Brain microvascular endothelial cell (primary cell): Measurements from ENCODE around the gene FBXL14.

Experiments used
- DNase-seq: peaks from one replicate; pipeline ENCODE4 v3.0.0-alpha.2; 2020
- H3K27ac ChIP-seq: fragments of 250-450 bp; sonication (Bioruptor Pico); 2 replicates; pipeline ENCODE4 v1.5.1; 2020; ENCODE audit warnings: mild to moderate bottlenecking, moderate library complexity
- H3K27me3 ChIP-seq: fragments of 250-450 bp; sonication (Bioruptor Pico); replicated peaks from 2 replicates; pipeline ENCODE4 v1.5.1; 2020; ENCODE audit warnings: mild to moderate bottlenecking
- H3K36me3 ChIP-seq: fragments of 250-450 bp; sonication (Bioruptor Pico); replicated peaks from 2 replicates; pipeline ENCODE4 v1.5.1; 2020; ENCODE audit warnings: mild to moderate bottlenecking
- H3K4me3 ChIP-seq: 2 replicates; pipeline ENCODE4 v1.5.1; 2011; ENCODE audit warnings: low read depth, mild to moderate bottlenecking, control low read depth, low read length, moderate library complexity
- CTCF ChIP-seq: IDR thresholded peaks from 2 replicates; pipeline ENCODE4 v1.5.1; 2011; ENCODE audit warnings: low read depth, mild to moderate bottlenecking, moderate library complexity, low read length, control low read depth, inconsistent platforms; ENCODE audit errors: missing control alignments
- in situ Hi-C: cut with HindIII; loops from 2 replicates; pipeline ENCODE4 v1.10.0; 2017; ENCODE audit warnings: low sequenced_read_pairs, low pct_ligation_motif_present

The FBXL14 gene

GRCh38 chr12:1633459-1633858 is 39.1 kb upstream of the FBXL14 start:
- TF ChIP-seq CTCF, result no peak
- no peak overlapping the region for H3K27ac ChIP-seq
- no peak for DNase-seq
- no peak overlapping the region for H3K4me3 ChIP-seq
- in situ Hi-C loops, result no loop called here
- no peaks in the 10 kb centered on the region for H3K27me3 ChIP-seq
- no peaks in the 10 kb centered on the region for H3K36me3 ChIP-seq

GRCh38 chr12:1632702-1633101 is 38.3 kb upstream of the FBXL14 start:
- in situ Hi-C loops, result no loop called here
- Histone ChIP-seq H3K4me3 (no peak overlapping the region), H3K27me3 (no peaks in the 10 kb centered on the region), H3K36me3 (no peaks in the 10 kb centered on the region), H3K27ac (no peak overlapping the region)
- DNase-seq, result no peak
- TF ChIP-seq CTCF, result no peak

GRCh38 chr12:1630827-1631591 is 36.6 kb upstream of the FBXL14 start:
- DNase-seq, result peak; percentile 55
- in situ Hi-C loops, result no loop called here
- Histone ChIP-seq H3K4me3 (no peak overlapping the region), H3K27me3 (no peaks in the 10 kb centered on the region), H3K27ac (no peak overlapping the region), H3K36me3 (no peaks in the 10 kb centered on the region)
- peak; percentile 50 for TF ChIP-seq CTCF

GRCh38 chr12:1630133-1630826 is 35.9 kb upstream of the FBXL14 start:
- H3K4me3 ChIP-seq, result peak overlapping the region; percentile 48
- no peaks in the 10 kb centered on the region for H3K27me3 ChIP-seq
- H3K36me3 ChIP-seq, result no peaks in the 10 kb centered on the region
- in situ Hi-C loops, result no loop called here
- no peak overlapping the region for H3K27ac ChIP-seq
- DNase-seq, result no peak
- peak; percentile 34 for TF ChIP-seq CTCF

GRCh38 chr12:1629338-1630132 is 35.2 kb upstream of the FBXL14 start:
- DNase-seq, result no peak
- peak overlapping the region; percentile 48 for H3K4me3 ChIP-seq
- TF ChIP-seq CTCF, result peak; percentile 31
- H3K27me3 ChIP-seq, result no peaks in the 10 kb centered on the region
- no peaks in the 10 kb centered on the region for H3K36me3 ChIP-seq
- in situ Hi-C loops, result no loop called here
- H3K27ac ChIP-seq, result no peak overlapping the region
